HUES6 (cell line): ENCODE measurements around the gene NRXN3.
A peak's percentile ranks its signal among the peaks of the same experiment; 100 is the strongest.
"Not testable (repeated sequence)": the region's sequence is repeated elsewhere in the genome, so short reads cannot be mapped to it uniquely, and the experiment has no call there.

Experiments used
- H3K27ac ChIP-seq: 2 replicates; pipeline ENCODE4 v1.7.0; 2013; ENCODE audit warnings: low read depth, mild to moderate bottlenecking, low read length, inconsistent platforms
- H3K27me3 ChIP-seq: 2 replicates; pipeline ENCODE4 v1.6.1; 2013; ENCODE audit warnings: low read length; ENCODE audit not compliant: control insufficient read depth, insufficient read depth
- H3K36me3 ChIP-seq: 2 replicates; pipeline ENCODE4 v1.6.1; 2013; ENCODE audit warnings: low read length; ENCODE audit not compliant: control insufficient read depth, insufficient read depth
- H3K4me1 ChIP-seq: 2 replicates; pipeline ENCODE4 v1.6.1; 2013; ENCODE audit warnings: low read length; ENCODE audit not compliant: control insufficient read depth, insufficient read depth
- H3K4me3 ChIP-seq: 2 replicates; pipeline ENCODE4 v1.5.1; 2013; ENCODE audit warnings: low read depth, low read length
- H3K9ac ChIP-seq: one replicate; pipeline ENCODE4 v1.6.1; 2013; ENCODE audit warnings: mild to moderate bottlenecking, low read length
- H3K9me3 ChIP-seq: 2 replicates; pipeline ENCODE4 v1.6.1; 2013; ENCODE audit warnings: low read depth, low read length; ENCODE audit not compliant: control insufficient read depth, insufficient read depth

NRXN3 gene

DNA sequence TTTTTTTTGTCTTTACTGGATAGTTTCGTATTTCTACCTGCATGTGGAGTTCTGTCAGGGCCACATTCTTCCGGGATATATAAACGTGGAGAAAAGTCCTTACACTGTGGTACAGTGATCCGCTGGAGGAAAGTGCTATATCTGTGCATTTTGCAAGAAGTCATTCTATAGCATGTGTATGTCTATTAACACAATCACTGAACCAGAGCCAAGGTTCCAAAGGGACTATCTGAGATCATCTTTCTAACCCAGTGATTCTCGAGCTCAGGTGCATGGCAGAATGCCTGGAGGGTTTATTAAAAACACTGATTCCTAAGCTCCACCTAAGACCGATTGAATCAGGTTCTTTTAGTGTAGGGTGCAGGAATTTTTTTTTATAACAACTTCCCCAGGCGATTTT is 354.0 kb downstream of the NRXN3 start:
- no peak overlapping the region for H3K4me3 ChIP-seq
- H3K9ac ChIP-seq = no peak overlapping the region
- H3K36me3 ChIP-seq = no peaks in the 10 kb centered on the region
- H3K27ac ChIP-seq = no peak overlapping the region
- no peaks in the 10 kb centered on the region for H3K4me1 ChIP-seq
- H3K9me3 ChIP-seq = no peaks in the 10 kb centered on the region
- no peaks in the 10 kb centered on the region for H3K27me3 ChIP-seq

DNA sequence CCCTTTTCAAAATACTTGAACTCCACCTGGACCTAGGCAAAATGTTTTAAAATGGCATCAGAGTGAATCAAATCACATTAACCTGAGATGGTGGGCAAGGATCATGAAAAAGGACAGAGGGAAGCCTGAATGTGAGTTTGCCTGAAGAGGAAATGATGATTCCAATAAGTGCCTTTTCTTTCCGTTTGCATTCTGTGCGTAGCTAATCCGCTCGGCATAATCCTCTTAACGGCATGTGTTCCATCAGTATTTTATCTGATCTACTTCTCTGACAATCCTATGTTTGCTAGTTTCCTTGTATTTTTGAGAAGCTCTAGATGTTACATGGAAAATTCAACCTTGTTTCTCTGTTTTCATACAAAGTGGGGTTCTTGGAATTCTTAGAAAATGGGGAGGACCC is 354.6 kb downstream of the NRXN3 start:
- no peak overlapping the region for H3K27ac ChIP-seq
- H3K27me3 ChIP-seq = no peaks in the 10 kb centered on the region
- no peak overlapping the region for H3K4me3 ChIP-seq
- no peak overlapping the region for H3K9ac ChIP-seq
- no peaks in the 10 kb centered on the region for H3K4me1 ChIP-seq
- H3K9me3 ChIP-seq = no peaks in the 10 kb centered on the region
- H3K36me3 ChIP-seq = no peaks in the 10 kb centered on the region

DNA sequence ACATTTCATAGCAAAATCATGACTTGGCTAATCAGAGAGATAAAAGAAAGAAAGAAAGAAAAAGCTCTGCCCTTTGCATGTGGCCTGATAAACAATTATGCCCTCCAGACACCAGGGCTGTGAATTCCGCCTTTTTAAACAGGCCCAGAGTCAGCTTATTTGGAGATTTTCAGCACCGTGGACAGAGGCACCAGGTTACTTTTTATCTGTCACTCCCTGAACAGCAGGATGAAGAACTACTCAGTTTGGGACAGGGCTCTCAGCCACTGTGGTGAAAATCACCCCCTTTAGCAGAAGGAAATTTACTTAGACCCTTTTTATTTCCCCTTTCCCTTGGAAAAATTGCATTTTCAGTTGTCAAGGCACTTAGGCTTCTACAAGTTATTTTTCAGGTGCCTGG is 359.9 kb downstream of the NRXN3 start:
- no peaks in the 10 kb centered on the region for H3K4me1 ChIP-seq
- peaks cover 4% of the 10 kb centered on the region; the same call in 1 of the 2 replicates for H3K27me3 ChIP-seq
- H3K9ac ChIP-seq = no peak overlapping the region
- no peak overlapping the region for H3K27ac ChIP-seq
- no peaks in the 10 kb centered on the region for H3K36me3 ChIP-seq
- H3K9me3 ChIP-seq = no peaks in the 10 kb centered on the region
- no peak overlapping the region for H3K4me3 ChIP-seq

DNA sequence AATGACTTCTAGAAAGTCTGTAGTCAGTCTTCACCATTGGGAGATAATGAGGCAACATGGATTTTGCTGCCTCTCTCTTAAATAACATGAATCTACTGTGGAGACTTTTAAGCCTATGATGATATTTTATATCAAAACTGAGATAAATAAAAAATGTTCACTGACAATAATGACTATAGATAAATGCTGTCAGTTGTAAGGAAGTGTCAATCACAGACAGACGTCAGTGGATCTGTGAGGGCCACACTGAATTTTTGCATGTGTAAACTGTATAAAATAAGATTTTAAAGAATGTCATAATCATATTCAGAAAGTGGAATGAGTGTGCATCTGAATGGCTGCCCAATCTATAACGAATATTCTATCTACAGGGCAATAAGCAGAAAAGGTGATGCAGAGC is 364.0 kb downstream of the NRXN3 start:
- no peak overlapping the region for H3K9ac ChIP-seq
- no peaks in the 10 kb centered on the region for H3K36me3 ChIP-seq
- no peaks in the 10 kb centered on the region for H3K4me1 ChIP-seq
- H3K9me3 ChIP-seq = no peaks in the 10 kb centered on the region
- no peak overlapping the region for H3K4me3 ChIP-seq
- H3K27ac ChIP-seq = no peak overlapping the region
- peaks cover 4% of the 10 kb centered on the region; the same call in 1 of the 2 replicates for H3K27me3 ChIP-seq

DNA sequence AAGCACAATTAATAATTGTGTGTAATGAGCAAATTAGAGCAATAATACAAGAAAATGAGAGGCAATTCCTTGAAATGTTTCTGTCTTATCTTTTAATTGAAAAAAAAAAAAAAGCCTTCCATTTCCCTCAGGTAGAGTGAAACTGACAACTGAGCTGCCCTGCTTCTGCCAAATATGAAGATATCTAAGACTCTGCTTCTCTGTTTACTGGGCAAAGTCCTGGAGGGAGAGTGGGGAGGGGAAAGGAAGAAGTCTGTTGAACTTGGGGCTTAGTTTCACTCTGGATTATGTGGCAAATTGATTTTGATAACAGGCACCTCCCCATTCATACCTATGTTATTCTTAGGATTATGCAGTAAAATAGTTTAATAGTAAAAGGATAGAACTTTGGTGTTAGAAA is 364.9 kb downstream of the NRXN3 start:
- H3K4me1 ChIP-seq = no peaks in the 10 kb centered on the region
- no peak overlapping the region for H3K9ac ChIP-seq
- H3K27ac ChIP-seq = no peak overlapping the region
- H3K4me3 ChIP-seq = no peak overlapping the region
- H3K36me3 ChIP-seq = no peaks in the 10 kb centered on the region
- no peaks in the 10 kb centered on the region for H3K9me3 ChIP-seq
- H3K27me3 ChIP-seq = peaks cover 4% of the 10 kb centered on the region; the same call in 1 of the 2 replicates

DNA sequence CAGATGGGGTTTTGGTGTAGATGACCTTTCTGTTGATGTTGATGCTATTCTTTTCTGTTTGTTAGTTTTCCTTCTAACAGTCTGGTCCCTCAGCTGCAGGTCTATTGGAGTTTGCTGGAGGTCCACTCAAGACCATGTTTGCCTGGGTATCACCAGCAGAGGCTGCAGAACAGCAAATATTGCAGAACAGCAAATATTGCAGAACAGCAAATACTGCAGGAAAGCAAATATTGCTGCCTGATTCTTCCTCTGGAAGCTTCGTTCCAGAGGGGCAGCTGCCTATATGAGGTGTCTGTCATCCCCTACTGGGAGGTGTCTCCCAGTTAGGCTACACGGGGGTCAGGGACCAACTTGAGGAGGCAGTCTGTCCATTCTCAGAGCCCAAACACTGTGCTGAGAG is 371.6 kb downstream of the NRXN3 start:
- H3K4me3 ChIP-seq, H3K9ac ChIP-seq, H3K4me1 ChIP-seq, H3K9me3 ChIP-seq, H3K27me3 ChIP-seq, H3K27ac ChIP-seq, H3K36me3 ChIP-seq: not testable (repeated sequence)

DNA sequence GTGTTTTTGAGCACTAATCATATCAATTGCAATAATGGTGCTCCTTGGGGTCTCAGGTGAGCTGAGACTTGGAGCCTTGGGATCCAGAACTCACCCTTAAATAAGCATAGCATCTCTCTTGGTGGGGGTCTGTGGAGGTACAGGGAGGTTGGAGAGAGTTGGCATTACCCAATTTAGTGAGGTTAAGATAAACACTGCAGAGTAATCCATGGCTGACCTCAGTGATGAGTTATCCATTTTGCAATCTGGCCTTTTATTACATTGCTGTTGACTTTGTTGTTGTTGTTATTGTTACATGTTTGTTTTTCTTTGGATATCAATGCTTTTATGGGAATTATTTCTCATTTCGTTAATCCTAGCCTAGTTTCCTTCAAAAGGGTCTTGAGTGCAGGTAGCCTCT is 373.3 kb downstream of the NRXN3 start:
- H3K36me3 ChIP-seq = no peaks in the 10 kb centered on the region
- peaks cover 4% of the 10 kb centered on the region; the same call in 1 of the 2 replicates for H3K4me1 ChIP-seq
- H3K4me3 ChIP-seq = no peak overlapping the region
- H3K9me3 ChIP-seq = no peaks in the 10 kb centered on the region
- no peak overlapping the region for H3K9ac ChIP-seq
- H3K27me3 ChIP-seq = no peaks in the 10 kb centered on the region
- no peak overlapping the region for H3K27ac ChIP-seq

DNA sequence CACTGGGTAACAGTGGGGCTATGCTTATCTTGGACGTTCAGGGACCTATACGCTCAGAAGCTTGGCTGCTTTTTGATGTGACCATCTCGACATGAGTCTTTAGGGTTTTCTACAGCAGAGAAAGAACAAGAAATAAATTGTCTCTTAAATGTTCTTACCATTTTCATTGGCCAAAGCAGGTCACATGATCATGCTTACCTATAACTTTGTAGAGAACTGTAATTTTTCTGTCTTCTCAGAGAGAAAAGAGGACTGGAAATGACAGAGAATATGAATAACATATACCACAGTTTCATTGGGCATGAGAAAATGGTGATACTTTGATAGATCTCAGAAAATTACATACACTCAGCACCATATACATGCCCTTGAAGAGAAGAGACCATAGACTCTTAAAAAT is 390.9 kb downstream of the NRXN3 start:
- H3K27ac ChIP-seq = no peak overlapping the region
- H3K4me3 ChIP-seq = no peak overlapping the region
- peaks cover 6% of the 10 kb centered on the region; the same call in 1 of the 2 replicates for H3K4me1 ChIP-seq
- H3K9me3 ChIP-seq = no peaks in the 10 kb centered on the region
- no peaks in the 10 kb centered on the region for H3K27me3 ChIP-seq
- H3K9ac ChIP-seq = no peak overlapping the region
- no peaks in the 10 kb centered on the region for H3K36me3 ChIP-seq

DNA sequence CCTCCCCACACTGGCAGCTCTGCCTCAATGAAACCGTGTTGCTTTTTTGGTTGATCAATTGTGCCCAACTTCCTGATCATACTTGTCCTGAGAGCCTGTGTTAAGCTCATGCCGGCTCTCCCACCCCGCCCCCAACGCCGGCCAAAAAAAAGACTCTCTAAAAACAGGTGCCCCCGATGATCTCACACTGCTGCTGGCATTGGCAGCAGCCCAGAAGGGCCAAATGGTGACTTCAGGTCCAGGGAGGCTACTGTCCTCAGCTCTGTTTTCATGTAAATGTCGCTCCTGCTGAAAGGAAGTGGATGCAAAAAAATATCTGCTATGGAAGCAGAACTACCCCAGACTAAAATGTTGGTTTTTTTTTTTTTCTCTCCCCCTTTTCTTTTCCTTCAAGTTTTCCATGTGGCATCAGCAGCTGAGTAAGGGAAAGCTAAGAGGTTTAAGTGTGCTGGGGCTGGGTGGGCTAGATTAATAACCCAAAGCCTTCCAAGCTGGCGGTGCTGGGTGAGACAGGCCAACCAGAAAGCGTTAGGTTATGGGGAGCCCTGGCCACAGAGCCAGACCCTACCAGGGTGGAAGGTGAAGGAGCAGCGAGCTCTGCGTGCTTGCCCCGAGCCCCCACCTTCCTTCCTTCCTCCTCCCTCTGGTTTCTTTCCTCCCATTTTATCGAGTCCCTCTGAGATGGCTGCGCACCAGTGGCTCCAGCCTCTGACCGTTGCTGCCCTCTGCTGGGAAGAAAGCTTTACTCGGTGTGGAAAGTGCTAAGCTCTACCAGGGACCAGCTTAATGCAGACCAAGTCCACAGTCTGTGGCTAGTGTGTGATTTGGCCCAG is 396.1 kb downstream of the NRXN3 start:
- H3K9me3 ChIP-seq = peaks cover 2% of the 10 kb centered on the region; the same call in 1 of the 2 replicates
- peaks cover 9% of the 10 kb centered on the region; the same call in 1 of the 2 replicates for H3K4me1 ChIP-seq
- H3K9ac ChIP-seq = peak overlapping the region; percentile 18
- H3K36me3 ChIP-seq = no peaks in the 10 kb centered on the region
- no peak overlapping the region for H3K27ac ChIP-seq
- H3K4me3 ChIP-seq = peak overlapping the region; percentile 44
- no peaks in the 10 kb centered on the region for H3K27me3 ChIP-seq

DNA sequence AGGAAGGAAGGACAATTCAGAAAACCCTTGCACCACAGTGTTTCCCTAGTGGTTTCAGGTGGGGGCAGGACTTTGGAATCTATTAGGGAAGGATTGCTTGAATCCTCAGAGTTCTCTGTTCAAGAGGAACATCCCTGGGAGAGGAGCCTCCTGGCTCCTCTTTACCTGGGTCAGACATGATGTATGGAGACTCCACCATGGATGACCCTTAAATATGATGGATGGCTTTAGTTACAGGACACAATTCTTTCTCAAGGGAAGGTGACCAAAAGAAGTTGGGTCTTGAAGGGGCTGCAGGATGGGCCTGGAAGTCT is 396.6 kb downstream of the NRXN3 start:
- Histone ChIP-seq H3K4me1 (peaks cover 9% of the 10 kb centered on the region; the same call in 1 of the 2 replicates), H3K36me3 (no peaks in the 10 kb centered on the region), H3K27ac (no peak overlapping the region), H3K9ac (no peak overlapping the region), H3K9me3 (peaks cover 2% of the 10 kb centered on the region; the same call in 1 of the 2 replicates), H3K27me3 (no peaks in the 10 kb centered on the region), H3K4me3 (no peak overlapping the region)

DNA sequence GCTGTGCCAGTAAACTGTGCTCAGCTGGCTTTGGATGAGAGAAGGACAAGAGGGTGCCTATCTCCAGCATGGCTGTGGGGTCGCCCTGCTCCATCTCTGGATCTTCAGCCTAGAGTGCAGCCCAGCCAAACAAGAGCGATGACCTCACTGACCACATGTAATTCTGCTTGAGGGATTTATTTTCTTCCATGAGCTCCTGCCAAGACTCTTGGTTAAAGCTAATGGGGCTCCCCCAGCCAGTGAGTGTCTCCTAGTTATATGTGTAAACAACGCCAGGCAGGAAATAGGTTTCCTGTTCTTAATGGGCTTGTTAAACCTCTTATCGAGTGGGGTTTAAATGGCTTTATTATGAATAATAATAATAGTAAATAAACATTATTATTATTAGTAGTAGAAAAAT is 397.2 kb downstream of the NRXN3 start:
- Histone ChIP-seq H3K36me3 (no peaks in the 10 kb centered on the region), H3K9ac (no peak overlapping the region)

More for the DNA sequence above, 397.2 kb downstream of the NRXN3 start:
- H3K9me3 ChIP-seq = peaks cover 6% of the 10 kb centered on the region; the same call in 1 of the 2 replicates
- no peak overlapping the region for H3K27ac ChIP-seq
- no peak overlapping the region for H3K4me3 ChIP-seq
- no peaks in the 10 kb centered on the region for H3K27me3 ChIP-seq
- H3K4me1 ChIP-seq = peaks cover 9% of the 10 kb centered on the region; the same call in 1 of the 2 replicates
